K562 (cell line): ENCODE data around the gene CEACAM18. TPM values are rescaled to one million over a fixed set of nuclear protein-coding genes. Genes with fewer than 3 reads are reported as not detected.

ENCODE experiments used
- ATF3 ChIP-seq, 2 experiments: fragments of 450-650 bp in 1 of 2; sonication (generic) in 1 of 2; formaldehyde crosslinking in 1 of 2; IDR thresholded peaks in 1 of 2; conservative IDR thresholded peaks in 1 of 2; 2 replicates each; pipeline versions ENCODE4 v1.6.1 to v1.8.1; 2016 to 2023; ENCODE audit warnings: mild to moderate bottlenecking in 2 of 2, moderate library complexity in 2 of 2, inconsistent platforms in 1 of 2, missing genetic modification reagents in 1 of 2
- CREM ChIP-seq: IDR thresholded peaks from 2 replicates; pipeline ENCODE4 v1.6.1; 2014; ENCODE audit warnings: antibody characterized with exemption, low read depth
- EP300 ChIP-seq: IDR thresholded peaks from 2 replicates; pipeline ENCODE4 v1.6.1; 2012; ENCODE audit warnings: low read length, improper control_type of control experiment
- KAT7 ChIP-seq: sonication (generic); formaldehyde crosslinking; IDR thresholded peaks from 2 replicates; pipeline ENCODE4 v1.8.0; 2022; ENCODE audit warnings: missing genetic modification reagents, mild to moderate bottlenecking, borderline replicate concordance
- MAFK ChIP-seq: IDR thresholded peaks from 2 replicates; pipeline ENCODE4 v1.6.1; 2011; ENCODE audit warnings: low read length, improper control_type of control experiment
- MLLT1 ChIP-seq, 2 experiments: fragments of 450-650 bp; IDR thresholded peaks; 2 replicates each; pipeline ENCODE4 v1.6.1; 2016
- NCOA1 ChIP-seq: fragments of 450-650 bp; IDR thresholded peaks from 2 replicates; pipeline ENCODE4 v1.6.1; 2016; ENCODE audit warnings: low read depth
- NFATC3 ChIP-seq: fragments of 450-650 bp; IDR thresholded peaks from 2 replicates; pipeline ENCODE4 v1.6.1; 2017; ENCODE audit warnings: mild to moderate bottlenecking
- NR4A1 ChIP-seq, 2 experiments: fragments of 250-450 bp in 1 of 2; fragments of 450-650 bp in 1 of 2; sonication (Bioruptor Pico) in 1 of 2; IDR thresholded peaks; 2 replicates each; pipeline versions ENCODE4 v1.4.0 to v1.6.1; 2016 to 2020; ENCODE audit warnings: mild to moderate bottlenecking in 2 of 2, missing compliant biosample characterization in 1 of 2, missing genetic modification characterization in 1 of 2, moderate library complexity in 1 of 2
- PBX2 ChIP-seq, 2 experiments: IDR thresholded peaks in 1 of 2; conservative IDR thresholded peaks in 1 of 2; 2 replicates each; pipeline ENCODE4 v1.6.1; 2016; ENCODE audit warnings: low read depth in 2 of 2, mild to moderate bottlenecking in 1 of 2, missing compliant biosample characterization in 1 of 2, missing genetic modification characterization in 1 of 2, moderate library complexity in 1 of 2
- ZNF311 ChIP-seq: fragments of 250-450 bp; sonication (Bioruptor Pico); IDR thresholded peaks from 2 replicates; pipeline ENCODE4 v1.4.0; 2020; ENCODE audit warnings: mild to moderate bottlenecking, moderate library complexity
- ZNF395 ChIP-seq: fragments of 200-800 bp; sonication (Bioruptor generic); IDR thresholded peaks from 2 replicates; pipeline ENCODE4 v1.6.1; 2017; ENCODE audit warnings: missing genetic modification characterization, missing compliant biosample characterization
- ZNF518B ChIP-seq: fragments of 250-450 bp; sonication (Bioruptor Pico); IDR thresholded peaks from 2 replicates; pipeline ENCODE4 v1.5.0; 2021; ENCODE audit warnings: mild to moderate bottlenecking, moderate library complexity
- ZNF785 ChIP-seq: fragments of 250-450 bp; sonication (Bioruptor Pico); IDR thresholded peaks from 2 replicates; pipeline ENCODE4 v1.4.0; 2020; ENCODE audit warnings: mild to moderate bottlenecking
- polyA plus RNA-seq, 8 experiments: library from polyadenylated mRNA; depleted of rRNA in 4 of 8; stranded (reverse) in 5 of 8; unstranded in 3 of 8; fragments of >200 nt; fragmentation: Nextera tagmentation in 2 of 8; fragmentation: Illumina TruSeq in 1 of 8; extraction: Ambion mirVana in 2 of 8; extraction: Trizol in 1 of 8; gene quantifications; 2 replicates each; pipeline versions ENCODE4 v1.2.1 to v1.2.3, GENCODE V29; 2011 to 2014; ENCODE audit warnings: inconsistent platforms in 1 of 8, missing spikeins in 1 of 8
- total RNA-seq, 7 experiments: library from RNA; depleted of rRNA in 6 of 7; stranded (reverse); fragments of >200 nt in 6 of 7; fragmentation: Illumina TruSeq in 2 of 7; extraction: Trizol in 2 of 7; gene quantifications; 2 replicates each; pipeline versions ENCODE4 v1.2.1 to v1.2.3, GENCODE V29; 2011 to 2021; ENCODE audit warnings: low replicate concordance in 1 of 7

Gene CEACAM18
- total and polyA plus RNA-seq, 9 of the 15 experiments (the other 6 are each of a cell fraction or from before 2014, with no cell fraction given), result 0.08 to 0.24 (median 0.15) TPM; not detected in 3

GRCh38 chr19:51441410-51442390, 36.6 kb upstream of the CEACAM18 start (continued):
- TF ChIP-seq ZNF395 (0 out of 2 replicates have a peak, but pooled peaks have one; percentile 27), CREM (peak; percentile 60), PBX2 (CRISPR knock-in tag; IDR thresholded peaks at IDR 0.05; ENCODE audit: low read depth) (no peak), PBX2 (tag; conservative IDR thresholded peaks at IDR 0.05; ENCODE audit: low read depth) (peak; percentile 47; the same call in 1 of the 2 replicates), ZNF518B (CRISPR knock-in tag) (no peak), EP300 (peak; percentile 29; the same call in 1 of the 2 replicates), KAT7 (CRISPR knock-in tag) (no peak), ZNF311 (CRISPR knock-in tag) (no peak), MLLT1 (IDR thresholded peaks at IDR 0.05) (0 out of 4 replicates have a peak, but pooled peaks of 1 of the 2 experiments have one; percentile 7), ATF3 (IDR thresholded peaks at IDR 0.05) (peak; percentile 74), ATF3 (CRISPR knock-in tag; conservative IDR thresholded peaks at IDR 0.05) (0 out of 2 replicates have a peak, but pooled peaks have one; percentile 24), MAFK (peak; percentile 19), ZNF785 (CRISPR knock-in tag) (no peak), NR4A1 (CRISPR knock-in tag; IDR thresholded peaks at IDR 0.05) (no peak), NR4A1 (tag; IDR thresholded peaks at IDR 0.05) (0 out of 2 replicates have a peak, but pooled peaks have one; percentile 21), NFATC3 (0 out of 2 replicates have a peak, but pooled peaks have one; percentile 21), NCOA1 (no peak)
